ENCODE results near the gene VAMP7. TPM values are rescaled to one million over a fixed set of nuclear protein-coding genes. Genes with fewer than 3 reads are reported as not detected.
"Not testable (repeated sequence)": the region's sequence is repeated elsewhere in the genome, so short reads cannot be mapped to it uniquely, and the experiment has no call there.

Gene VAMP7
- total and polyA plus RNA-seq, 4 donors, result 22.7 to 38.4 (median 32.8) TPM

DNA sequence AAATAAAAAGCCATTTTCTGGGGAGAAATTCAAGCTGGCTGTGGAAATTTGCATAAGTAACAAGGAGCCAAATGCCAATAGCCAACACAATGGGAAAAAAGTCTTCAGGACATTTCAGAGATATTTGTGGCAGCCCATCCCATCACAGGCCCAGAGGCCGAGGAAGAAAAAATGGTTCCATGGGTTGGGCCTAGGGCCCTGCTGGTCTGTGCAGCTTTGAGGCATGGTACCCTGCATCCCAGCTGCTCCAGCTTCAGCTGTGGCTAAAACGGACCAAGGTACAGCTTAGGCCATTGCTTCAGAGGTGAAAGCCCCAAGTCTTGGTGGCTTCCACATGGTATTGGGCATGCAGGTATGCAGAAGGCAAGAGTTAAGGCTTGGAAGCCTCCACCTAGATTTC is 102.2 kb downstream of the VAMP7 start:
- Histone ChIP-seq H3K9me3 (ENCODE audit: control insufficient read depth in 4 of 4, insufficient read depth in 3 of 4, low read length in 3 of 4) (peaks cover 0 to 9% (median 6%) of the 10 kb centered on the region in 4 donors), H3K9ac (ENCODE audit: insufficient read depth in 1 of 2, low read length in 2 of 2) (no peak overlapping the region), H3K4me1 (ENCODE audit: control insufficient read depth in 5 of 5, insufficient read depth in 5 of 5, low read length in 5 of 5) (no peaks in the 10 kb centered on the region), H3K27ac (ENCODE audit: low read depth in 1 of 2, low read length in 1 of 2) (no peak overlapping the region), H3K27me3 (ENCODE audit: control insufficient read depth in 3 of 3, insufficient read depth in 3 of 3, low read length in 2 of 3) (no peaks in the 10 kb centered on the region), H3K4me3 (no peak overlapping the region), H3K36me3 (ENCODE audit: control insufficient read depth in 4 of 4, insufficient read depth in 4 of 4, low read length in 4 of 4) (no peaks in the 10 kb centered on the region)
- 74 to 87% methylated on average over 2 of the region's 2 CpGs for WGBS, 2 donors
- ATAC-seq (ENCODE audit: insufficient read depth, low FRiP score) (no peak), DNase-seq (no peak)
- TF ChIP-seq, protein P1, sequence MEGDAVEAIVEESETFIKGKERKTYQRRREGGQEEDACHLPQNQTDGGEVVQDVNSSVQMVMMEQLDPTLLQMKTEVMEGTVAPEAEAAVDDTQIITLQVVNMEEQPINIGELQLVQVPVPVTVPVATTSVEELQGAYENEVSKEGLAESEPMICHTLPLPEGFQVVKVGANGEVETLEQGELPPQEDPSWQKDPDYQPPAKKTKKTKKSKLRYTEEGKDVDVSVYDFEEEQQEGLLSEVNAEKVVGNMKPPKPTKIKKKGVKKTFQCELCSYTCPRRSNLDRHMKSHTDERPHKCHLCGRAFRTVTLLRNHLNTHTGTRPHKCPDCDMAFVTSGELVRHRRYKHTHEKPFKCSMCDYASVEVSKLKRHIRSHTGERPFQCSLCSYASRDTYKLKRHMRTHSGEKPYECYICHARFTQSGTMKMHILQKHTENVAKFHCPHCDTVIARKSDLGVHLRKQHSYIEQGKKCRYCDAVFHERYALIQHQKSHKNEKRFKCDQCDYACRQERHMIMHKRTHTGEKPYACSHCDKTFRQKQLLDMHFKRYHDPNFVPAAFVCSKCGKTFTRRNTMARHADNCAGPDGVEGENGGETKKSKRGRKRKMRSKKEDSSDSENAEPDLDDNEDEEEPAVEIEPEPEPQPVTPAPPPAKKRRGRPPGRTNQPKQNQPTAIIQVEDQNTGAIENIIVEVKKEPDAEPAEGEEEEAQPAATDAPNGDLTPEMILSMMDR (IDR thresholded peaks at IDR 0.05; ENCODE audit: control extremely low read depth, extremely low read depth), result no peak

- TF ChIP-seq, protein P1 (IDR thresholded peaks at IDR 0.05; ENCODE audit: control extremely low read depth, extremely low read depth), result no peak
- DNase-seq (no peak), ATAC-seq (ENCODE audit: insufficient read depth, low FRiP score) (no peak)
- no peak overlapping the region for H3K27ac ChIP-seq (ENCODE audit: low read depth in 1 of 2, low read length in 1 of 2)
- no peaks in the 10 kb centered on the region for H3K4me1 ChIP-seq (ENCODE audit: control insufficient read depth in 5 of 5, insufficient read depth in 5 of 5, low read length in 5 of 5)
- no peaks in the 10 kb centered on the region for H3K27me3 ChIP-seq (ENCODE audit: control insufficient read depth in 3 of 3, insufficient read depth in 3 of 3, low read length in 2 of 3)
- 49 to 56% methylated on average over 2 of the region's 2 CpGs for WGBS, 2 donors
- H3K9me3 ChIP-seq (ENCODE audit: control insufficient read depth in 4 of 4, insufficient read depth in 3 of 4, low read length in 3 of 4), result peaks cover 1 to 13% (median 7%) of the 10 kb centered on the region in 4 donors
- H3K4me3 ChIP-seq, result no peak overlapping the region
- H3K9ac ChIP-seq (ENCODE audit: insufficient read depth in 1 of 2, low read length in 2 of 2), result no peak overlapping the region
- H3K36me3 ChIP-seq (ENCODE audit: control insufficient read depth in 4 of 4, insufficient read depth in 4 of 4, low read length in 4 of 4), result no peaks in the 10 kb centered on the region
These were observed 104.1 kb downstream of the VAMP7 start for GRCh38 chrX:155985208-155985607.

GRCh38 chrX:155986995-155987394 is 105.8 kb downstream of the VAMP7 start:
- H3K36me3 ChIP-seq (ENCODE audit: control insufficient read depth in 4 of 4, insufficient read depth in 4 of 4, low read length in 4 of 4); H3K9ac ChIP-seq (ENCODE audit: insufficient read depth in 1 of 2, low read length in 2 of 2): not testable (repeated sequence)

DNA sequence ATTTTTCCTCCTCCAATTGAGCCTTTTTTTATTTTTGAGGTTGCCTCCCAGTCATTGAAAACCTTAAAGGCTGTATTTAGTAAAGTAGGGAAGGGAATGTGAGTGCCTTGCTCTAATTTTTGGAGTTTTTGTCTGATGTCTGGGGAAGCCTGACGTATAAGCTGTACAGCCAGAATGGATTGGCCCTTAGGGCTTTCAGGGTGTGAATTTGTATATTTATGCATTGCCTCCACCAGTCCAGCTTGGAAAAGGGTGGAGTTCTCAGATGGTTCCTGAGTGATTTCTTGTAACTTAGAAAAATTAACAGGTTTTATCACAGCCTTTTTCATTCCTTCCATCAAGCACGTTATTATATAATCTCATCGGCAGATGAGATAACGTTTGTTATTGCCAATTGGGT is 107.7 kb downstream of the VAMP7 start:
- DNase-seq, result no peak
- H3K27ac ChIP-seq (ENCODE audit: low read depth in 1 of 2, low read length in 1 of 2), result no peak overlapping the region
- no peaks in the 10 kb centered on the region for H3K4me1 ChIP-seq (ENCODE audit: control insufficient read depth in 5 of 5, insufficient read depth in 5 of 5, low read length in 5 of 5)
- no peaks in the 10 kb centered on the region for H3K36me3 ChIP-seq (ENCODE audit: control insufficient read depth in 4 of 4, insufficient read depth in 4 of 4, low read length in 4 of 4)
- 74 to 86% methylated on average over 4 of the region's 4 CpGs for WGBS, 2 donors
- H3K9me3 ChIP-seq (ENCODE audit: control insufficient read depth in 4 of 4, insufficient read depth in 3 of 4, low read length in 3 of 4), result peaks cover 0 to 5% (median 5%) of the 10 kb centered on the region in 4 donors
- H3K9ac ChIP-seq (ENCODE audit: insufficient read depth in 1 of 2, low read length in 2 of 2), result no peak overlapping the region
- no peak for ATAC-seq (ENCODE audit: insufficient read depth, low FRiP score)
- H3K4me3 ChIP-seq, result no peak overlapping the region
- TF ChIP-seq, protein P1 (IDR thresholded peaks at IDR 0.05; ENCODE audit: control extremely low read depth, extremely low read depth), result no peak
- no peaks in the 10 kb centered on the region for H3K27me3 ChIP-seq (ENCODE audit: control insufficient read depth in 3 of 3, insufficient read depth in 3 of 3, low read length in 2 of 3)

More at GRCh38 chrX:155986995-155987394, 105.8 kb downstream of the VAMP7 start:
- not testable (repeated sequence) for H3K4me1 ChIP-seq (ENCODE audit: control insufficient read depth in 5 of 5, insufficient read depth in 5 of 5, low read length in 5 of 5); ATAC-seq (ENCODE audit: insufficient read depth, low FRiP score); H3K9me3 ChIP-seq (ENCODE audit: control insufficient read depth in 4 of 4, insufficient read depth in 3 of 4, low read length in 3 of 4); DNase-seq; H3K4me3 ChIP-seq; H3K27ac ChIP-seq (ENCODE audit: low read depth in 1 of 2, low read length in 1 of 2); H3K27me3 ChIP-seq (ENCODE audit: control insufficient read depth in 3 of 3, insufficient read depth in 3 of 3, low read length in 2 of 3)
- WGBS, 2 donors, result 30 to 36% methylated on average over 2 of the region's 2 CpGs

Small RNA genes within 50 kb of the gene (small RNA-seq; reads per million reads assigned to genes)
- gene DPH3P2 (ENCODE audit: low replicate concordance), result not detected

Other genes with a start within 250 kb of the VAMP7 start
- gene IL9R, start 116.4 kb downstream of the VAMP7 start, total RNA-seq, result 1 to 10 TPM in 1 of 2 donors, under 1 TPM in 1; 0.54 to 1.2 TPM
- gene IL9R, start 116.4 kb downstream of the VAMP7 start, polyA plus RNA-seq, result under 1 TPM; 0.28 to 0.48 TPM